ENCODE measurements around the gene SLAMF1. TPM values are rescaled to one million over a fixed set of nuclear protein-coding genes. Genes with fewer than 3 reads are reported as not detected.

Gene SLAMF1
- total RNA-seq, 6 experiments from 2014 or later: 0.20 to 0.42 (median 0.28) TPM

- Histone ChIP-seq H3K4me1 (peaks cover 0 to 21% (median 8%) of the 10 kb centered on the region in 4 donors), H3K36me3 (no peaks in the 10 kb centered on the region), H3K4me3 (no peak overlapping the region), H3K9me3 (no peaks in the 10 kb centered on the region), H3K27ac (no peak overlapping the region), H3K27me3 (no peaks in the 10 kb centered on the region)
- intact Hi-C loops (cut with DNase I): no loop called here
- TF ChIP-seq, protein P1, sequence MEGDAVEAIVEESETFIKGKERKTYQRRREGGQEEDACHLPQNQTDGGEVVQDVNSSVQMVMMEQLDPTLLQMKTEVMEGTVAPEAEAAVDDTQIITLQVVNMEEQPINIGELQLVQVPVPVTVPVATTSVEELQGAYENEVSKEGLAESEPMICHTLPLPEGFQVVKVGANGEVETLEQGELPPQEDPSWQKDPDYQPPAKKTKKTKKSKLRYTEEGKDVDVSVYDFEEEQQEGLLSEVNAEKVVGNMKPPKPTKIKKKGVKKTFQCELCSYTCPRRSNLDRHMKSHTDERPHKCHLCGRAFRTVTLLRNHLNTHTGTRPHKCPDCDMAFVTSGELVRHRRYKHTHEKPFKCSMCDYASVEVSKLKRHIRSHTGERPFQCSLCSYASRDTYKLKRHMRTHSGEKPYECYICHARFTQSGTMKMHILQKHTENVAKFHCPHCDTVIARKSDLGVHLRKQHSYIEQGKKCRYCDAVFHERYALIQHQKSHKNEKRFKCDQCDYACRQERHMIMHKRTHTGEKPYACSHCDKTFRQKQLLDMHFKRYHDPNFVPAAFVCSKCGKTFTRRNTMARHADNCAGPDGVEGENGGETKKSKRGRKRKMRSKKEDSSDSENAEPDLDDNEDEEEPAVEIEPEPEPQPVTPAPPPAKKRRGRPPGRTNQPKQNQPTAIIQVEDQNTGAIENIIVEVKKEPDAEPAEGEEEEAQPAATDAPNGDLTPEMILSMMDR (IDR thresholded peaks at IDR 0.05): no peak
- no peak for TF ChIP-seq POLR2A (IDR thresholded peaks at IDR 0.05)
- ATAC-seq: no peak
- 89% methylated on average over 2 of the region's 2 CpGs for WGBS (ENCODE audit: insufficient coverage, low coverage, low lambda C conversion rate, missing lambda C conversion rate)
- DNase-seq: no peak
Measured at GRCh38 chr1:160640359-160641123, 6.3 kb downstream of the SLAMF1 start.

DNA sequence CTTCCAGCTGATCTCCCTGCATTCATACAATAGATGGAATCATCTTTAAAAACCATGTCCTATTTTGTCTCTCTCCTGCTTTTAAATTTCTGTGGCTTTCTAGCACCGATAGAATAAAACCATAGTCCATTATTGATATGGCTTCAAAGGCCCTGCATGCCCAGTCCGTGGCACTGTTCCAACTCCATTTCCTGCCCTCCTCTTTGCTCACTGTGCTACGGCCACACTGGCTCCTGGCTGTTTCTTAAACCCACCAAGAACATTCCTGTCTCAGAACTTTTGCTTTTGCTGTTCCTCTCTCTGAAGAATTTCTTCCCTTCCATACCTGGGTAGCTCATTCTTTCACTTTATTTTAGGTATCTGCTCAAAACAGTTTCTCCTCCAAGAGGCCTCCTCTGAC is 7.2 kb downstream of the SLAMF1 start:
- ATAC-seq (peak; percentile 60 to 75 (median 68)), DNase-seq (peak in 1 of 3 donors; percentile 60)
- WGBS (ENCODE audit: insufficient coverage, low coverage, low lambda C conversion rate, missing lambda C conversion rate): 0% methylated on average over 3 of the region's 3 CpGs
- Histone ChIP-seq H3K4me1 (peaks cover 0 to 21% (median 8%) of the 10 kb centered on the region in 4 donors), H3K36me3 (no peaks in the 10 kb centered on the region), H3K4me3 (no peak overlapping the region), H3K9me3 (no peaks in the 10 kb centered on the region), H3K27me3 (no peaks in the 10 kb centered on the region), H3K27ac (peak overlapping the region in 2 of 3 donors; percentile 6 to 38)
- TF ChIP-seq, protein P1 (IDR thresholded peaks at IDR 0.05): no peak
- no peak for TF ChIP-seq POLR2A (IDR thresholded peaks at IDR 0.05)
- intact Hi-C loops (cut with DNase I): no loop called here

DNA sequence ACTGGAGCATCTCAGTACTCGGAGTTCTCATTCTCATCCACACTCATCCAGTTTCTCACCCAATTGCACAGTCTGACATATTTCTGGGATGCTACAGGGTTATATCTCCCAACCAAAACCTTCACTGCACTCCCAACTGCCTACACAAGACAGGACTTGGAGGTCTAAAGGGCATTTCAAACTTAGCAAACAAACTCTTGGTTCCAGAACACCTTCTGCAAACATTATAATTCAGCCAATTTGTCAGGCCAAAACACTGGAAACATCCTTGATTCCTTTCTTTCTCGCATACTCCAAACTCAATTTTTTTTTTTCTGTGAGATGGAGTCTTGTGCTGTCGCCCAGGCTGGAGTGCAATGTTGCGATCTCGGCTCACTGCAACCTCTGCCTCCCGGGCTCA is 7.9 kb downstream of the SLAMF1 start:
- 37% methylated on average over 6 of the region's 6 CpGs for WGBS (ENCODE audit: insufficient coverage, low coverage, low lambda C conversion rate, missing lambda C conversion rate)
- peak overlapping the region in 2 of 3 donors; percentile 6 to 38 for H3K27ac ChIP-seq
- intact Hi-C loops (cut with DNase I): no loop called here

GRCh38 chr1:160638540-160638857 is 8.3 kb downstream of the SLAMF1 start:
- intact Hi-C loops (cut with DNase I): no loop called here
- no peak for ATAC-seq
- Histone ChIP-seq H3K9me3 (no peaks in the 10 kb centered on the region), H3K36me3 (no peaks in the 10 kb centered on the region), H3K4me1 (peaks cover 0 to 21% (median 8%) of the 10 kb centered on the region in 4 donors), H3K27ac (peak overlapping the region in 1 of 3 donors; percentile 6), H3K27me3 (no peaks in the 10 kb centered on the region), H3K4me3 (no peak overlapping the region)
- WGBS (ENCODE audit: insufficient coverage, low coverage, low lambda C conversion rate, missing lambda C conversion rate): 63% methylated on average over 3 of the region's 3 CpGs
- DNase-seq: no peak
- TF ChIP-seq, protein P1 (IDR thresholded peaks at IDR 0.05): no peak
- TF ChIP-seq POLR2A (IDR thresholded peaks at IDR 0.05): no peak

More for the DNA sequence above, 7.9 kb downstream of the SLAMF1 start:
- DNase-seq (no peak), ATAC-seq (peak; percentile 89 to 92 (median 90))
- H3K27me3 ChIP-seq: no peaks in the 10 kb centered on the region
- TF ChIP-seq, protein P1 (IDR thresholded peaks at IDR 0.05): no peak
- TF ChIP-seq POLR2A (IDR thresholded peaks at IDR 0.05): no peak
- no peaks in the 10 kb centered on the region for H3K36me3 ChIP-seq
- no peak overlapping the region for H3K4me3 ChIP-seq
- peaks cover 0 to 21% (median 8%) of the 10 kb centered on the region in 4 donors for H3K4me1 ChIP-seq
- H3K9me3 ChIP-seq: no peaks in the 10 kb centered on the region

Data from right lobe of liver (tissue), 6 donors.